ENCODE data around the gene SYT1. TPM values are rescaled to one million over a fixed set of nuclear protein-coding genes. Genes with fewer than 3 reads are reported as not detected.

The SYT1 gene
- total RNA-seq, 1 donor, result 0.81 TPM

DNA sequence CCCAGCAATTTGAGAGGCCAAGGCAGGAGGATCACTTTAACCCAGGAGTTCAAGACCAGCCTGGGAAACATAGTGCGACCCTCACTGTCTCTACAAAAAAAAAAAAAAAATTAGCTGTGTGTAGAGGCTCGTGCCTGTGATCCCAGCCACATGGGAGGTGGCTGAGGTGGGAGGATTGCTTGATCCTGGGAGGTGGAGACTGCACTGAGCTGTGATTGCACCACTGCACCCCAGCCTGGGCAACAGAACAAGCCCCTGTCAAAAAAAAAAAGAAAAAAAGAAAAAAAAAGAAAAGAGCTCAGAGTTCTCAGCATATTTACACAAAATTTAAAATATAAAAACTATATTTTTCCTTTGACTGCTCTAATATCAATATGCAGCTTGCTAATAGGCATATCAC lies 260.8 kb downstream of the SYT1 start:
- DNase-seq (ENCODE audit: low read depth in 2 of 3, low spot score in 2 of 3), result no peak

- no peak for DNase-seq (ENCODE audit: low read depth in 2 of 3, low spot score in 2 of 3)
Observed at GRCh38 chr12:79127271-79127751, 262.7 kb downstream of the SYT1 start.

DNA sequence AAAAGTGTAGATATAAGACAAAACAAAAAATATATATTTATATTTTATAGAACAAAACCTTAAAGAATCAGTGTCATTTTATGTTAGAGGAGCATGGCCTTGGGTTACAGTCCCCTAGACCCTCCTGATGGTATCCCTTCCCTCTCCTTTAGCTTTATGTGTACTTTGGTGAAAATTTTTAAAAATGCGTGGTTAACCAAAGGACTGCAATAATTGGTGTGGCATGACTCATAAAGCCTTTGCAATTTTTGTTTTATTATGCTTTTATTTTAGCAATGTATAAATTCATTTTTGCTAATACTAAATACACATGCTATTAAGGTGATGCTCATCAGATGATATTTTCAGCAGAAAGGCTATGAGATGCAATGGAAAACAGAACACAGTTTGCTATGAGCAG lies 264.4 kb downstream of the SYT1 start:
- no peak for DNase-seq (ENCODE audit: low read depth in 2 of 3, low spot score in 2 of 3)

DNA sequence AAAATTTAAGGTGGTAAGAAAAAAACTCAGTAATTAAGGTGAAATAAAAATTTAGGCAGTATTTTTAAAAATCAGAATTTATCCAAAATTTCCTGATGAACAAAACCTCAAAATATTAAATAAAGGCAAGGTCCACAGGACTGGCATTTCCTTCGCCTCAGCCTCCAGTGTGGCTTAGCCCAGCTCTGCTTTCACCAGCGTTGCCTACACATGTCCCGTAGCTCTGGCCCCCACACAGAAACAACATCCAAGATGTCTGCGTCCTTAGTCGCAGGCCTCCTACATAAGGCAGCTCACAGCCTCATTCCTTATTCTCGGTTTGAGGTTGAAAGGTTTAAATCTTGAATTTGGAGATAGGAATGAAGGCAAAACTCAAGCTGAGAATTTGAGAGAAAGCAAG lies 274.3 kb downstream of the SYT1 start:
- no peak for DNase-seq (ENCODE audit: low read depth in 2 of 3, low spot score in 2 of 3)

- no peak for DNase-seq (ENCODE audit: low read depth in 2 of 3, low spot score in 2 of 3)
Observed at GRCh38 chr12:79140711-79141110, 276.1 kb downstream of the SYT1 start.

- no peak for DNase-seq (ENCODE audit: low read depth in 2 of 3, low spot score in 2 of 3)
Observed at GRCh38 chr12:79141776-79142175, 277.2 kb downstream of the SYT1 start.

GRCh38 chr12:79143803-79144202 lies 279.2 kb downstream of the SYT1 start:
- no peak for DNase-seq (ENCODE audit: low read depth in 2 of 3, low spot score in 2 of 3)

GRCh38 chr12:79151956-79152355 lies 287.4 kb downstream of the SYT1 start:
- DNase-seq (ENCODE audit: low read depth in 2 of 3, low spot score in 2 of 3), result no peak

GRCh38 chr12:79155683-79156082 lies 291.1 kb downstream of the SYT1 start:
- no peak for DNase-seq (ENCODE audit: low read depth in 2 of 3, low spot score in 2 of 3)

GRCh38 chr12:79156846-79157463 lies 292.4 kb downstream of the SYT1 start:
- DNase-seq (ENCODE audit: low read depth in 2 of 3, low spot score in 2 of 3), result no peak

GRCh38 chr12:79161249-79161934 lies 296.8 kb downstream of the SYT1 start:
- no peak for DNase-seq (ENCODE audit: low read depth in 2 of 3, low spot score in 2 of 3)

- DNase-seq (ENCODE audit: low read depth in 2 of 3, low spot score in 2 of 3), result no peak
Observed at GRCh38 chr12:79162147-79162772, 297.7 kb downstream of the SYT1 start.

DNA sequence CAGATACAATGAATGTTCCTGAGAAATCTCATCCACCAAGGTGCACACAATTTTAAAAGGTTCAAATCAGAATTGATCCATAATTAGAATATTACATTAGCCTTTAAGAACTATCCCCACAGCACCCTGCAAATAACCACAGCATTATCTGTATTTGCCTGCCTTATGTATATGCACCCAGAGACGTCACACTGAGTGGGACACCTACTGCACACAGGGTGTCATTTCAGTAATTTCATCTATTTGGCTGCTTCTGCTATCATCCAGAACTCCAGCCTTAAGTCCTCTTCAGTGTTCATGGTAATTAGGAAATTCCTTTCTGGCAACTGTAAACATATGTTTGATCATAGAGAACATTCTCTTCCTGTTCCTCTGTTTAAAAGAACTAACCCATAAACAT lies 298.4 kb downstream of the SYT1 start:
- no peak for DNase-seq (ENCODE audit: low read depth in 2 of 3, low spot score in 2 of 3)

GRCh38 chr12:79164890-79165289 lies 300.3 kb downstream of the SYT1 start:
- DNase-seq (ENCODE audit: low read depth in 2 of 3, low spot score in 2 of 3), result no peak

DNA sequence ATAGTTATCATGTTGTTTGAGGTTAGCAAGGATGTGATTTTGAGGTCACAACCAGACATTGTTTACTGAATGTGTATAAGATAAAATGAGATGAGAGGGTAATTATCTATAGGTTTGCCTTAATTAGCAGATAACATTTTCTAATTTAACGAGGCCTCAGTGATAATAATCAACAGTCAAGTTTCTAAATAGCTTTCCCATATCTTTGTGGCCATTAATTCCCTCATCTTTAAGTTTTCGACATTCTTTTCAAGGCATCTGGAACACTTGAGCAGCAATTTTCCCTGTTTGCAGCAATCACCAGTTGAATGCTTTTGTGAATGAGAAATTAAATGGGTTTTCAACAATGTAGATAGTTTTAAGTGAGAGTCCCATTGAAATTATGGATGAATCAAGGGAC lies 304.1 kb downstream of the SYT1 start:
- DNase-seq (ENCODE audit: low read depth in 2 of 3, low spot score in 2 of 3), result no peak

GRCh38 chr12:79174626-79175025 lies 310.1 kb downstream of the SYT1 start:
- DNase-seq (ENCODE audit: low read depth in 2 of 3, low spot score in 2 of 3), result peak in 2 of 3 donors; percentile 9 to 46

DNA sequence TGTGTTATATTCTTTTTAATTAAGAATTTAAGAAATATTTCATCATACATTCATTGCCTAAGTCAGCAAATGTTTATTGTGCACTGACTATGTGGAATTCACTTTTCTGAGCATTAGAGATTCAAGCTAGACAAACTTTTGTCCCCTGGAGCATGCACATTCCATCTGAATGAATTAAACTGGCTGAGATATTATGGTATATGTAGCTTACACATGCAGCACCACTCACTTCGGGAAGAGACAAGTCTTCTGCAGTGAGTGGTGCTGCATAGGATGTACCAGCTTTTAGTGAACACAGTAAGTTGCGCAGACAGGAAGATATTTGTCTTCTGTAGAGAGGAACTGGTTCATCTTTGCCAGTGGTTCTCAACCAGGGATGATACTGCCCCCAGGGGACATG lies 318.4 kb downstream of the SYT1 start:
- no peak for DNase-seq (ENCODE audit: low read depth in 2 of 3, low spot score in 2 of 3)

- DNase-seq (ENCODE audit: low read depth in 2 of 3, low spot score in 2 of 3), result no peak
Observed at GRCh38 chr12:79183926-79184325, 319.4 kb downstream of the SYT1 start.

- DNase-seq (ENCODE audit: low read depth in 2 of 3, low spot score in 2 of 3), result no peak
Observed at GRCh38 chr12:79186506-79186905, 321.9 kb downstream of the SYT1 start.

DNA sequence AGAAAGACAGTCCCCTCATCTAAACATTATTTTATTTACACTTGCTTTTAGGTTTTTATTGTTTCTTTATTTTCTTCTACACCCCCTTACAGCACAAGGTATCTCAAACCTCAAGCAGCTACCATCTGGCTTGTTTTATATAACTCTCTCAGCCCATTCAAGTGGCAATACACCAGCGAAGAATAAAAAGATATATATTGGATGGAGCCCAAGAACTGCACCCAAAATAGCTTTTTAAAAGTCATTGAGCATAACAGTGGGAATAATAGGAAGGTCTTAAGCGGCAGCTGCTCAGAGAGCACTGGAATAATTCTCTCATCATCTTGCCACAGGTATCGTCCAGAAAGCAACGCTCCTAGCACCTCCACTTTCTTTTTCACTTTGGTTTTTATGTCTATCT lies 322.5 kb downstream of the SYT1 start:
- no peak for DNase-seq (ENCODE audit: low read depth in 2 of 3, low spot score in 2 of 3)

GRCh38 chr12:79191391-79191790 lies 326.8 kb downstream of the SYT1 start:
- DNase-seq (ENCODE audit: low read depth in 2 of 3, low spot score in 2 of 3), result peak in 1 of 3 donors; percentile 39

GRCh38 chr12:79194595-79194994 lies 330.0 kb downstream of the SYT1 start:
- no peak for DNase-seq (ENCODE audit: low read depth in 2 of 3, low spot score in 2 of 3)
